Endothelial cell of umbilical vein (primary cell): ENCODE results near the gene MIGA2. TPM values are rescaled to one million over a fixed set of nuclear protein-coding genes. Genes with fewer than 3 reads are reported as not detected.

Experiments
- BruUV-seq: library from RNA; stranded (reverse); fragments of 400-500 nt; replicated peaks from 2 replicates; lab custom pipeline; 2021; lab: Mats Ljungman, UMichigan
- CTCF ChIA-PET: fragments of 300-600, 350-600 bp; sonication (Branson Sonifier 250); formaldehyde crosslinking; loops from one replicate; lab custom pipeline; 2021; ENCODE audit warnings: antibody characterized with exemption, inconsistent platforms; lab: Charles Lee
- POLR2A ChIA-PET: fragments of 300-600, 350-600 bp; sonication (Branson Sonifier 250); formaldehyde crosslinking; loops from one replicate; lab custom pipeline; 2021; ENCODE audit warnings: antibody characterized with exemption, inconsistent platforms; lab: Charles Lee
- DNase-seq: peaks from one replicate; pipeline ENCODE4 v3.0.0-alpha.2; 2011; ENCODE audit warnings: low read depth, low spot score
- FAIRE-seq: peaks from 2 replicates; lab custom pipeline; 2011; peaks lifted over from hg19 to GRCh38; lab: Jason Lieb, UNC
- H2AFZ ChIP-seq: 2 replicates; pipeline ENCODE4 v1.6.0; 2012; ENCODE audit warnings: low read depth, low read length, control low read depth, inconsistent platforms
- H3K27ac ChIP-seq: 2 replicates; pipeline ENCODE4 v1.5.1; 2011; ENCODE audit warnings: low read depth, mild to moderate bottlenecking, control low read depth, low read length, moderate library complexity; ENCODE audit not compliant: insufficient read depth
- H3K27me3 ChIP-seq, 2 experiments: 2 replicates each; pipeline versions ENCODE4 v1.6.0 to v1.6.1; 2011; ENCODE audit warnings: low read length in 2 of 2, mixed read lengths in 1 of 2; ENCODE audit not compliant: control insufficient read depth in 2 of 2, insufficient read depth in 2 of 2
- H3K36me3 ChIP-seq, 2 experiments: 2 replicates in 1 of 2; 3 replicates in 1 of 2; pipeline ENCODE4 v1.5.1; 2011; ENCODE audit warnings: low read length in 2 of 2, mild to moderate bottlenecking in 1 of 2, moderate library complexity in 1 of 2; ENCODE audit not compliant: control insufficient read depth in 2 of 2, insufficient read depth in 2 of 2; ENCODE audit errors: extremely low read depth in 1 of 2
- H3K4me1 ChIP-seq: 3 replicates; pipeline ENCODE4 v1.5.1; 2011; ENCODE audit warnings: mild to moderate bottlenecking, low read length; ENCODE audit not compliant: control insufficient read depth, insufficient read depth; ENCODE audit errors: extremely low read depth
- H3K4me2 ChIP-seq: 2 replicates; pipeline ENCODE4 v1.6.1; 2011; ENCODE audit warnings: low read length, control low read depth, mixed read lengths; ENCODE audit not compliant: insufficient read depth
- H3K4me3 ChIP-seq, 3 experiments: fragments of 200-600 bp in 1 of 3; sonication (generic), shearing (Covaris generic) in 1 of 3; replicated peaks in 1 of 3; 2 replicates each; pipeline ENCODE4 v1.5.1; 2011 to 2016; ENCODE audit warnings: control low read depth in 3 of 3, low read length in 3 of 3, mild to moderate bottlenecking in 2 of 3, inconsistent platforms in 1 of 3, low read depth in 1 of 3, moderate library complexity in 1 of 3; ENCODE audit not compliant: insufficient read depth in 1 of 3
- H3K79me2 ChIP-seq: 2 replicates; pipeline ENCODE4 v1.6.0; 2012; ENCODE audit warnings: low read length, inconsistent platforms; ENCODE audit not compliant: control insufficient read depth, insufficient read depth
- H3K9ac ChIP-seq: replicated peaks from 2 replicates; pipeline ENCODE3; 2011; ENCODE audit warnings: low read length, control low read depth; ENCODE audit not compliant: insufficient read depth; ENCODE audit errors: extremely low read depth
- H3K9me1 ChIP-seq: replicated peaks from 3 replicates; pipeline ENCODE4 v1.6.0; 2011; ENCODE audit warnings: mild to moderate bottlenecking, low read length; ENCODE audit not compliant: control insufficient read depth, insufficient read depth; ENCODE audit errors: extremely low read depth
- H3K9me3 ChIP-seq: replicated peaks from 2 replicates; pipeline ENCODE4 v1.5.1; 2012; ENCODE audit warnings: low read length, inconsistent platforms; ENCODE audit not compliant: control insufficient read depth, insufficient read depth
- H4K20me1 ChIP-seq: replicated peaks from 2 replicates; pipeline ENCODE3; 2011; ENCODE audit warnings: mild to moderate bottlenecking, low read length; ENCODE audit not compliant: control insufficient read depth, insufficient read depth; ENCODE audit errors: extremely low read depth
- CTCF ChIP-seq, 2 donors: IDR thresholded peaks; 1 replicate in 1 of 2; 2 replicates in 1 of 2; pipeline ENCODE4 v1.5.1; 2011; ENCODE audit warnings: low read length in 2 of 2, mild to moderate bottlenecking in 2 of 2, moderate library complexity in 2 of 2, control low read depth in 1 of 2, inconsistent platforms in 1 of 2, low read depth in 1 of 2; ENCODE audit not compliant: insufficient read depth in 1 of 2; ENCODE audit errors: extremely low read depth in 1 of 2
- EZH2 ChIP-seq: IDR thresholded peaks from 2 replicates; pipeline ENCODE4 v1.6.1; 2012; ENCODE audit warnings: borderline replicate concordance, low read depth, mild to moderate bottlenecking, moderate library complexity, low read length, inconsistent platforms; ENCODE audit not compliant: severe bottlenecking
- FOS ChIP-seq: IDR thresholded peaks from 2 replicates; pipeline ENCODE4 v1.6.1; 2011; ENCODE audit warnings: mild to moderate bottlenecking, low read length, moderate library complexity, borderline replicate concordance; ENCODE audit not compliant: insufficient read depth
- GATA2 ChIP-seq: IDR thresholded peaks from 2 replicates; pipeline ENCODE4 v1.7.0; 2011; ENCODE audit warnings: low read depth, mild to moderate bottlenecking, moderate library complexity, mixed read lengths, low read length; ENCODE audit not compliant: insufficient read length, insufficient read depth
- JUN ChIP-seq: IDR thresholded peaks from 2 replicates; pipeline ENCODE4 v1.6.1; 2011; ENCODE audit warnings: borderline replicate concordance, low read depth; ENCODE audit not compliant: insufficient read length, insufficient read depth
- MAX ChIP-seq: IDR thresholded peaks from 2 replicates; pipeline ENCODE4 v1.6.1; 2011; ENCODE audit not compliant: insufficient read depth, insufficient read length
- MYC ChIP-seq: IDR thresholded peaks from one replicate; pipeline ENCODE4 v1.6.1; 2011; ENCODE audit warnings: mild to moderate bottlenecking, low read depth, low read length
- POLR2A ChIP-seq: IDR thresholded peaks from 2 replicates; pipeline ENCODE4 v1.6.1; 2012; ENCODE audit warnings: low read depth, mild to moderate bottlenecking, control low read depth, low read length
- POLR2AphosphoS5 ChIP-seq: IDR thresholded peaks from 2 replicates; pipeline ENCODE4 v1.6.1; 2012; ENCODE audit warnings: low read depth, mild to moderate bottlenecking, control low read depth, low read length, moderate library complexity; ENCODE audit not compliant: insufficient read depth
- dilution Hi-C: fragments of 300-500 bp; cut with MboI; formaldehyde crosslinking; loops from one replicate; pipeline ENCODE4 v1.15.0; 2019; ENCODE audit warnings: low sequenced_read_pairs; ENCODE audit not compliant: extremely low pct_ligation_motif_present
- intact Hi-C: fragments of 100-400 bp; cut with micrococcal nuclease; formaldehyde crosslinking; loops from one replicate; pipeline ENCODE4 v1.10.0; 2022
- polyA plus RNA-seq, 4 experiments: library from polyadenylated mRNA; depleted of rRNA in 3 of 4; stranded (reverse) in 3 of 4; unstranded in 1 of 4; fragments of >200 nt; gene quantifications; 2 replicates each; pipeline versions ENCODE4 v1.2.1 to v1.2.3, GENCODE V29; 2011 to 2012; ENCODE audit warnings: missing spikeins in 1 of 4
- total RNA-seq: library from RNA; stranded (reverse); gene quantifications from 2 replicates; pipeline ENCODE4 v1.2.3, GENCODE V29; 2021

MIGA2 gene
- total and polyA plus RNA-seq, 2 donors (not counting 3 experiments of a cell fraction or from before 2014, with no cell fraction given) = 27.7 to 28.0 TPM

- Histone ChIP-seq H3K4me1 (peaks cover 7% of the 10 kb centered on the region), H3K9me3 (no peaks in the 10 kb centered on the region), H4K20me1 (no peaks in the 10 kb centered on the region), H3K27ac (no peak overlapping the region), H3K36me3 (no peaks in the 10 kb centered on the region), H3K27me3 (no peaks in the 10 kb centered on the region), H2AFZ (no peak overlapping the region), H3K79me2 (no peaks in the 10 kb centered on the region), H3K4me2 (no peak overlapping the region), H3K4me3 (no peak overlapping the region), H3K9ac (no peak overlapping the region), H3K9me1 (no peaks in the 10 kb centered on the region)
- ChIA-PET POLR2A (no interaction called here), CTCF (no interaction called here)
- dilution Hi-C loops (no loop called here), intact Hi-C loops (no loop called here)
- FAIRE-seq = no peak
- BruUV-seq = no TSS peak
- TF ChIP-seq JUN (no peak), POLR2A (no peak), MAX (no peak), POLR2AphosphoS5 (no peak), EZH2 (no peak), CTCF (IDR thresholded peaks at IDR 0.05; ENCODE audit: extremely low read depth in 1 of 2, insufficient read depth in 1 of 2, low read depth in 1 of 2, low read length in 2 of 2) (no peak), GATA2 (no peak), MYC (no peak), FOS (no peak)
- DNase-seq = no peak
These were observed 39.7 kb downstream of the MIGA2 start for GRCh38 chr9:129075996-129076639.
